Immature natural killer cell (primary cell): ENCODE results near the gene C19orf44. TPM values are rescaled to one million over a fixed set of nuclear protein-coding genes. Genes with fewer than 3 reads are reported as not detected.

Experiments used
- DNase-seq, 3 donors: peaks; one replicate each; pipeline ENCODE4 v3.0.0; 2022; ENCODE audit warnings: mixed read lengths in 1 of 3
- H3K27ac Mint-ChIP-seq, 6 donors: one replicate each; pipeline ENCODE4 v1.8.0; 2020; ENCODE audit warnings: mixed read lengths in 6 of 6, mild to moderate bottlenecking in 5 of 6, inconsistent platforms in 4 of 6, moderate library complexity in 3 of 6
- H3K27me3 Mint-ChIP-seq, 3 donors: one replicate each; pipeline ENCODE4 v1.8.0; 2020 to 2021; ENCODE audit warnings: low read depth in 3 of 3, mild to moderate bottlenecking in 3 of 3, mixed read lengths in 3 of 3, moderate library complexity in 3 of 3, inconsistent platforms in 1 of 3
- H3K36me3 Mint-ChIP-seq, 3 donors: one replicate each; pipeline ENCODE4 v1.8.0; 2020; ENCODE audit warnings: mixed read lengths in 3 of 3, inconsistent platforms in 2 of 3, mild to moderate bottlenecking in 2 of 3
- H3K4me1 Mint-ChIP-seq, 2 donors: one replicate each; pipeline ENCODE4 v1.8.0; 2020; ENCODE audit warnings: inconsistent platforms in 2 of 2, mild to moderate bottlenecking in 2 of 2, mixed read lengths in 2 of 2, moderate library complexity in 1 of 2
- H3K4me3 Mint-ChIP-seq, 5 donors: one replicate each; pipeline ENCODE4 v1.8.0; 2020; ENCODE audit warnings: mild to moderate bottlenecking in 5 of 5, mixed read lengths in 5 of 5, inconsistent platforms in 3 of 5, moderate library complexity in 3 of 5
- H3K9me3 Mint-ChIP-seq, 6 donors: one replicate each; pipeline ENCODE4 v1.8.0; 2020; ENCODE audit warnings: mild to moderate bottlenecking in 6 of 6, mixed read lengths in 6 of 6, inconsistent platforms in 4 of 6, moderate library complexity in 3 of 6
- polyA plus RNA-seq, 3 donors: library from polyadenylated mRNA; unstranded; fragments of 300-500 nt; fragmentation: Illumina TruSeq; gene quantifications; one replicate each; pipeline ENCODE4 v1.2.3, GENCODE V29; 2021

C19orf44 gene
- polyA plus RNA-seq, 3 donors from 2014 or later: 0.80 to 1.2 TPM; not detected in 1

DNA sequence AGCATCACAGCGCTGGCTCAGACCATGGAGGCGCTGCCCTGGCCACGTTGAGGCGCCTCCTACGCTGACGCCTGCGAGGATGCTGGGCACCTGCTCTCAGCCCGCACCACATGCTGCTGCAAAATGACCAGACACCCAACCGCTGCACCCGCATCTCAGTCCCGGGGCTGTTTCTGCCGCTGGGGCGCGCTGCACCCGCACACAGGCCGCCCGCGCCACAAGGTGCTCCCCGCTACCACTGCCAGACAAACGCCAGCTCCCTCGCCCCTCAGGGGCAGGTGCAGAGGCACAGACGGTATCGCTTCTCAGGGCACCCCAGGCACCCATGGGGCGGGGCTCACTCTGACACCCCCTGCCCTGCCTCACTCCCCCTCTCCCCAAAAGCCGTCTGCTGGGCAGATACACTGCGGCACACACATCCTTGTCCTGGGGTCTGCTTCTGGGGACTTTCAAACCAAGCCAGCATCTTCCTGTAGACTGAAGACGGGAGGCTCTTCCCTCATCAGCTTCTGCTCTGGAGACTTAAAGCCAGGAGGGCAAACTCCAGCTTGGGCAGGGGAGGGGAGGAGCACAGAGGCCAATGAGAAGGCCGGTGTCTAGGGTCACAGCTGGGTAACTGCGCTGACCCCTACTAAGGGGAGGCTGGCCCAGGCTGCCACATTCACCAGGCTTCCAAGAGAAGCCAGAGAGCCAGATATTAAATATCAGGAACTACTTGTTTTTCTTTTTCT lies 29.7 kb downstream of the C19orf44 start:
- H3K9me3 Mint-ChIP-seq: no peaks in the 10 kb centered on the region
- H3K36me3 Mint-ChIP-seq: peaks cover 0 to 25% (median 7%) of the 10 kb centered on the region in 3 donors
- H3K4me3 Mint-ChIP-seq: no peak overlapping the region
- H3K4me1 Mint-ChIP-seq: peaks cover 0 to 2% of the 10 kb centered on the region in 2 donors
- H3K27ac Mint-ChIP-seq: no peak overlapping the region
- H3K27me3 Mint-ChIP-seq: peaks cover 0 to 5% (median 2%) of the 10 kb centered on the region in 3 donors
- no peak for DNase-seq

DNA sequence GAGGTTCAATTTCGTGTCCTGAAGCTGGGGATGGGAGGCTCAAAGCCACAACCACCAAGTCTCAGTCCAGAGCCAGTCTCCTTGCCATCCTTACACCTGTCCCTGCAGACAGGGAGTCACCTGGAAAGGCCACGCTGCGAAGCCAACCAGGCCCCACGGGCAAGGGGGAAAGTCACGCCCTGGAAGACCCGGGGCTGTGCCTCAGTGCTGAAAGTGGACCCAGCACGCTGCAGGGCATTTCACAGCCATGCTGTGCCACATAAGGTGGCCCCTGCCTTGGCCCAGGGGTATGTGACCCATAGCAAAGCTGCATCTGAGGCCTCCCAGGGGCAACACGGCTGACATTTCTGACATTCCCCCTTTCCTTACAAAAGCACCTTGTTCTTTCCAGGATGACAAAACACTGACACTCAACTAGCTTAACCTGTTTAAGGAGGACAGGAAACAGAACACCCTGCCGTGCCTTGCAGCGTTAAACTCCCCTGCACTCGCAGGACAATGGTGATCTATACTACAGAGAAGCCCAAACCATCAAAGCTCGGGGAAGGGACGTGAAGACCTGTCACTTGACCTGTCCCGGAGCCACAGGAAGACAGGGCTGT lies 31.2 kb downstream of the C19orf44 start:
- Mint-ChIP-seq H3K36me3 (peaks cover 0 to 33% (median 7%) of the 10 kb centered on the region in 3 donors), H3K9me3 (no peaks in the 10 kb centered on the region), H3K4me3 (no peak overlapping the region), H3K4me1 (peaks cover 0 to 2% of the 10 kb centered on the region in 2 donors), H3K27ac (peak overlapping the region in 3 of 6 donors; percentile 22 to 54 (median 49)), H3K27me3 (peaks cover 0 to 5% (median 2%) of the 10 kb centered on the region in 3 donors)
- DNase-seq: no peak

DNA sequence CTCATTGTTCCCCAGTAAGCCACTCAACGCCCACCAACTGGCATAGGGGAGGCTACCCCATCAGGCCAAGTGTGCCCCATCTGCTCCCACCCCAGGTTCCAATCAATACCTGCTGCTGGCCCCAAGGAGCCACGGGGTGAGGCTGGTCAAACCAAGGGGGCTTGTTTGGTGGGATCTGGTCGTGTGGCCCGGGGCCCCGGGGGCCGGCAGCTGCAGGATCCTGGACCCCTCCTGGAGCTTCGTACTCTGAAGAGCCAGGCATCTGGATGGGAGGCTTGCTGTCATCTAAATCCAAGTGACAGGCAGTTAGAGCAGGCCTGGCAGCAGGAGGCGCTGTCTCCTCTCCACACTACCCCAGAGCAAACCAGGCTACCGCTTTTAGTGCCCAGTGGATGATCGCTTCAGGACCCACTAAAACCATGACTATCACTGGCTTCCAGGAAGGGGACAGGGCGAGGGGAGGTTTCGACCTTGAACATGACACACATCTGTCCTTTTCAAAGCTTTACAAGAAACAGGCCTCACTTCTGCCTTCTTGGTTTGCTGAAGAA lies 31.9 kb downstream of the C19orf44 start:
- no peaks in the 10 kb centered on the region for H3K9me3 Mint-ChIP-seq
- H3K4me1 Mint-ChIP-seq: peaks cover 0 to 2% of the 10 kb centered on the region in 2 donors
- H3K36me3 Mint-ChIP-seq: peaks cover 0 to 29% (median 7%) of the 10 kb centered on the region in 3 donors
- H3K4me3 Mint-ChIP-seq: no peak overlapping the region
- DNase-seq: peak; percentile 15 to 35 (median 30)
- H3K27me3 Mint-ChIP-seq: peaks cover 0 to 5% (median 2%) of the 10 kb centered on the region in 3 donors
- H3K27ac Mint-ChIP-seq: peak overlapping the region in 1 of 6 donors; percentile 22

DNA sequence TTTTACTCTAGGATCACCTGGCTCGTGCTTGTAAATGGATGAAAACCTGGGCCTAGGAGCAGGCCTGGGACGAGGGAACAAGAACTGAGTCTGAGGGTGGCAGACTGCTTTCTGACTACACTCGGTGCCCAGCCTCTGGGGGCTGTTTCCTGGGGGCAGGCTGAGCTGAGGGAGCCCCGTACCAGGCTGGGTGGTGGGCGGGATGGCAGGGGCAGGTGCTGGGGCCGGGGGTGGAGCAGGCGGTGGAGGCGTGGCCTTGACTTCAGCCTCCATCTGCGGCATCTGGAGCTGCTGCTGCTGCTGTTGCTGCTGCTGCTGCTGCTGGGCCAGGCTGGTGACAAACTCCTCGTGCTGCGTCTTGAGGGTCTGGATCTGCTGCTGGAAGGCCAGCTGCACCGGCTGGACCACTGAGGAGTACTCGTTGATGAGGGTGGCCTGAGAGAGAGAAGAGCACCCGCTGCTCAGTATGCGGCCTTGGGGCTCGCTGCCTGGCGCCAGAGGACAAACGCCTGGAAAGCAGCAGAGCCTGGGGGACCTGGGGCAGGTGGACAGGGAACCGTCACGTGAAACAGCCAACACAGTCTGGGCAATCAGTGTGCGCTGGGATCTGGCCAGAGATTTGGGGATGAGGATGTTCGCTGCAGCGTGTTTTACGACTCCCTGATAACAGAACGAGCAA lies 33.4 kb downstream of the C19orf44 start:
- Mint-ChIP-seq H3K4me1 (peaks cover 0 to 2% of the 10 kb centered on the region in 2 donors), H3K27me3 (peaks cover 0 to 5% (median 2%) of the 10 kb centered on the region in 3 donors), H3K27ac (peak overlapping the region in 1 of 6 donors; percentile 58), H3K4me3 (no peak overlapping the region), H3K9me3 (no peaks in the 10 kb centered on the region), H3K36me3 (peaks cover 3 to 26% (median 4%) of the 10 kb centered on the region in 3 donors)
- no peak for DNase-seq

DNA sequence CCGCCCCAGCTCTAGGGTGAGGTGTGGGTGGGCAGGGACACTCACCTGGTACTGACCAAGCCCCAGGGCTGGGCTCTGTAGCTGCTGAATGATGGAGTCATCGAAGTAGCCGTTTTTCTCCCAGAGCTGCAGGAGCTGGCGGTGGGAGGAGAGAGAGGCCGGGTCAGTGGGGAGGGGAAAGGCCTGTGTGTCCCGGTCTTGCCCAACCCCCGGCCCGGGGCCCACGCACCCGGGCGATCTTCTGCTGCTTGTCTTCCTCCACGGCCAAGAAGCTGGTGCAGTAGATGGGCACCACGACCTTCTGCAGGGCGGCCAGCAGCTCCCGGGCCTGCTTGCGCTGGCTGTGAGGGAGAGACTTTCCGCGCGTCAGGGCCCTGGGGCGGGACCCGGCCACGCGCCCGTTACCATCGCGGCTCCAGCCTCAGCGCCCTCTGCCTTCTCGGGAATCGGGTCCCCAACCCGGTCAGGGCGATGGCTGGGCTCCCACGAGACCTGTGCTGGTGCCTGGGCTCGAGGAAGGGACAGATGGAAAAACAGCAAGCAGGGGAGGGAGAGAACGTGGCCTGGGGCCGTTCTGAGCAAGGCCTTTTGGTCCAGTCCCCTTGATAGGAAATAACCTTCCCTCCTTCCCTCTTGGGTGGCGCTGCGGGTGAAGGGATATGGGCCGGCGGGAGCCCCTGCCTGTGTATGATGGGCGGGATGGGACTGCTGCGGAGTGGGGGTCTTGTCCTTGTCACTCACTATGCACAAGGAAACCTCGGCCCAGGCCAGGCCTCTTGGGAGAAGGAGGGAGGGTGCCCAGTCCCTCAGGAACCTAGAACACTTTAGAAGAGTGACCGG lies 34.6 kb downstream of the C19orf44 start:
- H3K4me3 Mint-ChIP-seq: no peak overlapping the region
- peaks cover 0 to 5% (median 2%) of the 10 kb centered on the region in 3 donors for H3K27me3 Mint-ChIP-seq
- no peaks in the 10 kb centered on the region for H3K9me3 Mint-ChIP-seq
- DNase-seq: no peak
- peaks cover 3 to 26% (median 4%) of the 10 kb centered on the region in 3 donors for H3K36me3 Mint-ChIP-seq
- no peak overlapping the region for H3K27ac Mint-ChIP-seq
- peaks cover 0 to 2% of the 10 kb centered on the region in 2 donors for H3K4me1 Mint-ChIP-seq

DNA sequence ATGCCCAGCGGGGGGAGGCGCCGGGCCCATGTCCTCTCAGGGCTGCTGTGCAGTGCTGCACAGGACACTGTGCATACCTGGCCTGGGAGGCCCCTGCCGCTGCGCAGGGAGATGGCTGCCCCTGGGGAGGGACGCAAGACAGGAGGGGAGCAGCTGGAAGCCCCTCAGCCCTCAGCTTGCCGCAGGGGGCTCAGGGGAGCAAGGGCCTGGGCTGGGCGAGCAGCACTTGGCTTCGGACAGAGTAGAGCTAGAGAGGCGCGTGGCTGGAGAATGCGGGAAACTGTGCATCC lies 35.1 kb downstream of the C19orf44 start:
- DNase-seq: no peak
- Mint-ChIP-seq H3K4me3 (no peak overlapping the region), H3K4me1 (peaks cover 0 to 4% of the 10 kb centered on the region in 2 donors), H3K27ac (no peak overlapping the region), H3K36me3 (peaks cover 3 to 26% (median 4%) of the 10 kb centered on the region in 3 donors), H3K27me3 (peaks cover 0 to 5% (median 2%) of the 10 kb centered on the region in 3 donors), H3K9me3 (no peaks in the 10 kb centered on the region)

DNA sequence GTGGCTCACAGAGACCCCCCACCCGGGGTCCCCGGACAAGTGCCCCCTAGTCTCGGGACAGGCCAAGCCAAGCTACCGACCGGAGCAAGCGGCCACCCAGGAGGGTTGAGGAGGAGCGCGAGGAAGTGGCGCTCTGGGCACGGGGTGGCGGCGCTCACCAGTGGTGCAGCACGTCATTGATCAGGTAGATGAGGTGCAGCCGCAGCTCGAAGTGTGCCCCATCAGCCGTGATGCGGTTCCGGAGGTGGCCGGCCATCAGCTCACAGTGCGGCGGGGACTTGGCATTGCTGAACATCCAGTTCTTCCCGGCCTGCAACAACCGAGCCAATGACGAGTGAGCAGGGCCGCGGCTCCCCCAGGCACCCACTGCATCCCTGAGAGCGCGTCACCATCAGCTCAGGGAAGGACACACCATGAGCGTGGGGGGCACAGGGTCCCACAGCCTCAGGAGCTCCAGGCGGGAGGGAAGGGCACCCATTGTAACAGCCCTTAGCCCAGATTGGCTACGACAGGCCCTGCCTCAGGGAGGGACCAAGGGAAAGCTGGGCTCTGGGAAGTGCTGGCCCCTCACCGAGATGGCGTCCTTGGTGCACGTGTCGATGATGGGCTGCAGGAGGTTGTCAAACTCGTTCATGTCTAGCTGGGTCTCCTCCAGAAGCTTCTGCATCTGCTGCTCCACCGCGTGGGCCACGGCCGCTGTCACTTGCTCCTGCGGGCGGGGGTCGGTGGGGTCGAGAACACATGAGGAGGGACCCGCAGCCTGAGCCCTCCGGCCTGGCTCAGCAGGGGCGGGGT lies 36.4 kb downstream of the C19orf44 start:
- Mint-ChIP-seq H3K27ac (no peak overlapping the region), H3K27me3 (peaks cover 0 to 6% (median 2%) of the 10 kb centered on the region in 3 donors), H3K9me3 (no peaks in the 10 kb centered on the region), H3K4me3 (no peak overlapping the region), H3K36me3 (peaks cover 1 to 20% (median 4%) of the 10 kb centered on the region in 3 donors), H3K4me1 (peaks cover 6 to 8% of the 10 kb centered on the region in 2 donors)
- DNase-seq: no peak

DNA sequence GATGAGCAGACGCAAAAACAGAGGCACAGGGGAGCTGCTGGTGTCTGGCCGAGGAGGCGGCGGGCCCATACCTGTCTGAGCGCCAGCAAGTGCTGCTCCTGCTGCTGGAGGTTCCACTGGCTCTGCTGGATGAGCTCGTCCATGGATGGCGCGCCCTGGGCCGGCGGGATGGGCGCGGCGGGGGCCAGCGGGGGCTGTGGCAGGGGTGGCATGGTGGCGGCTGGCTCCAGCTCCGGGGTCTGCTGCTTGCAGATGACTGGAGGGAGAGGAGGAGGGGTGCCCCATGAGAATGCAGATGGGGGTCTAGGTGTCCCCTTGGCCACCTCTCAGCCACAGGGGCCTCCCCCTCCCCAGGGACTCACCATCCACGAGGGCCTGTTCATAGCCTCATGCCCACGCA lies 39.2 kb downstream of the C19orf44 start:
- Mint-ChIP-seq H3K27me3 (peaks cover 0 to 3% (median 0%) of the 10 kb centered on the region in 3 donors), H3K4me1 (peaks cover 25 to 27% of the 10 kb centered on the region in 2 donors), H3K27ac (no peak overlapping the region)

DNA sequence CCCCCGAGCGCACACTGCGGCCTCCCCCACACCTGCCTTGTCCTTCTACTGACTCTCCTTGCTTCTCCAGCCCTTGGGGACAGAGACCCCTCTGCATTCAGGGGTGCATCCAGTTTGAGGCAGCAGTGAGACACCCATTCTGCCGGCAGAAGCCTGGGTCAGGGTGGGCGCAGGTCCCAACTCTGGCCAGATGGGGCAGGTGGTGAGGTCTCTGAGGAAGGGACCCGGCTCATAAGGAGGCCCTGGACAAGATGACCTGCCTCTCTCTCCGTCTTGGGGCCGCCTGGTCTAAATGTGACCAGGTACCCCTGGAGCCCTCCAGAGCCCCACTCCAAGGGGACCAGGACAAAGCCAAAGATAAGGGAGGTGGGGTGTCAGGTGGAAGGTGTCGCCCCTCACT lies 39.9 kb downstream of the C19orf44 start:
- DNase-seq: no peak
- H3K4me1 Mint-ChIP-seq: peaks cover 29 to 31% of the 10 kb centered on the region in 2 donors
- peaks cover 4 to 16% (median 7%) of the 10 kb centered on the region in 3 donors for H3K36me3 Mint-ChIP-seq
- no peak overlapping the region for H3K4me3 Mint-ChIP-seq
- H3K27me3 Mint-ChIP-seq: peaks cover 0 to 3% (median 2%) of the 10 kb centered on the region in 3 donors
- no peak overlapping the region for H3K27ac Mint-ChIP-seq
- no peaks in the 10 kb centered on the region for H3K9me3 Mint-ChIP-seq

More for the DNA sequence above, 39.2 kb downstream of the C19orf44 start:
- DNase-seq: no peak
- Mint-ChIP-seq H3K9me3 (no peaks in the 10 kb centered on the region), H3K36me3 (peaks cover 4 to 16% (median 7%) of the 10 kb centered on the region in 3 donors), H3K4me3 (no peak overlapping the region)

DNA sequence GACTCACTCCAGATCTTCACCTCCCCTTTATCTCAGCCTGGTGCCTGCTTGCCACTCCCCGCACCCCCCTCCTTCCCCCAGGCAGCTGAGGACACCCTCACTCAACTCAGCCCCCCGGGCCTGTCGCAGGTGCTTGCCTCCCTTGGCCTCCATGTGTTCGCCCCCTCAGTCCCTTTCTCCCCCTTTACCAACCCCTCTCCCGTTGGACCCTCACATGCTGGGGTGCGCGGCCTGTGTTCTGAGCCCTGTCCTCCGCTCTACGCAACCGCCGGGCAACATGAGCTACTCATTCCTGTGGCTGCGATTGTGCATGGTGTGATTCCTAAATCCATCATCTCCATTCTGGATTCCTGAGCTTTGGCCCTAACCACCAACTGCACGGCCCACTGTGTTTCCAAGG lies 40.9 kb downstream of the C19orf44 start:
- peaks cover 4 to 9% (median 7%) of the 10 kb centered on the region in 3 donors for H3K36me3 Mint-ChIP-seq
- H3K4me3 Mint-ChIP-seq: no peak overlapping the region
- peaks cover 0 to 7% (median 5%) of the 10 kb centered on the region in 3 donors for H3K27me3 Mint-ChIP-seq
- H3K9me3 Mint-ChIP-seq: no peaks in the 10 kb centered on the region
- peaks cover 36 to 38% of the 10 kb centered on the region in 2 donors for H3K4me1 Mint-ChIP-seq
- H3K27ac Mint-ChIP-seq: peak overlapping the region in 2 of 6 donors; percentile 40 to 58
- DNase-seq: no peak

DNA sequence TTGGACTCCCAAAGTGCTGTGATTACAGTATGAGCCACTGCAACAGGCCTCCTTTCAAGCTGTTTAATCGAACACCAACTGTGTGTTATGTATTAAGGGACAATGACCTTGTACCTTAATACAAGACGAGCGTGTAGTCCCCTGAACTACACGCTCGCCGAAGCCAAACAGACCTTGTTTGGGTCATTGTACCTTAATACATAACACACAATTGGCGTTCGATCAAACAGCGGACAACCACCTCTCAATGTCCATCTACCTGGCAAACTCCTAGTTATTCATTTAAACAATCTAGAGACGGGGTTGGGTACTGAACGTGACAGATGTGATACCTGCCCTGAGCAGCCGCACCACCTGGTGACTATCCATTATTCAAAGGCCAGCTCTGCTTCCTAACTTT lies 44.8 kb downstream of the C19orf44 start:
- Mint-ChIP-seq H3K9me3 (no peaks in the 10 kb centered on the region), H3K4me3 (peak overlapping the region; percentile 82 to 91 (median 86))

DNA sequence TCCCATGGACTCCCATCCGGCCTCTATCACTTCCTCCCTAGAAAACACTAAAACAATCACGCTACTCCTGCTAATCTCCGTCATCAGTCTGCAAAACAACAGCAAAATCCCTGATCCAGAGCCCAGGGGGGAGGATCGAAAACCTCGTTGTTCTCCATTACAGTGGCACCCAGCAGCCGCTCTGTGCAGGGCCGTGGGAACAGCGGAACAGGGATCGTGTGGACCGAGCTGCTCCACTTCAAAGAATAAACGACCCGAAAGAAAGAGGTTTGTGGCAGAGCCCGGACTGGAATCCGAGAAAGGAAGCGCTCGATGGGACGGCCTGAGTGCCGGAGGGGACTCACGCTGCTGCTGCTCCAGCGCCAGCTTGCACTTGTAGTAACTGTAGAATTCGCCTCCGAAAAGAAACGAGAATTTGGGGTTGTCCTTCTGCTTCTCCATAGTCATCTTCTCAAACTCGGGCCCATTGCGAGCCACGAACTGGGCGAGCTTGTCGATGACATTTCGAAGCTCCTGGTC lies 45.4 kb downstream of the C19orf44 start:
- H3K4me1 Mint-ChIP-seq: peaks cover 47 to 57% of the 10 kb centered on the region in 2 donors
- H3K9me3 Mint-ChIP-seq: no peaks in the 10 kb centered on the region
- H3K36me3 Mint-ChIP-seq: peaks cover 3 to 4% (median 4%) of the 10 kb centered on the region in 3 donors
- peaks cover 2 to 10% (median 9%) of the 10 kb centered on the region in 3 donors for H3K27me3 Mint-ChIP-seq
- no peak for DNase-seq
- H3K27ac Mint-ChIP-seq: peak overlapping the region; percentile 74 to 89 (median 85)
- peak overlapping the region; percentile 82 to 91 (median 86) for H3K4me3 Mint-ChIP-seq

More for the DNA sequence above, 44.8 kb downstream of the C19orf44 start:
- Mint-ChIP-seq H3K36me3 (peaks cover 3 to 4% (median 4%) of the 10 kb centered on the region in 3 donors), H3K4me1 (peaks cover 48 to 57% of the 10 kb centered on the region in 2 donors), H3K27ac (peak overlapping the region; percentile 74 to 89 (median 85)), H3K27me3 (peaks cover 2 to 10% (median 10%) of the 10 kb centered on the region in 3 donors)
- no peak for DNase-seq
